HG02973 (cell line): ENCODE measurements around the gene OTOG.

Experiments used
- ATAC-seq: cut with Tn5 transposase; IDR thresholded peaks from one replicate; pipeline ENCODE4 v1.9.1; 2021; ENCODE audit warnings: moderate library complexity; ENCODE audit not compliant: unreplicated experiment

OTOG gene

GRCh38 chr11:17691976-17692375 lies 144.9 kb downstream of the OTOG start:
- ATAC-seq: no peak

GRCh38 chr11:17692931-17693330 lies 145.9 kb downstream of the OTOG start:
- no peak for ATAC-seq

- ATAC-seq: no peak
Measured at GRCh38 chr11:17693531-17693930, 146.5 kb downstream of the OTOG start.

GRCh38 chr11:17694494-17695110 lies 147.5 kb downstream of the OTOG start:
- no peak for ATAC-seq

GRCh38 chr11:17695454-17696441 lies 148.7 kb downstream of the OTOG start:
- no peak for ATAC-seq

- ATAC-seq: no peak
Measured at GRCh38 chr11:17696741-17697140, 149.7 kb downstream of the OTOG start.
